OCI-LY7 (cell line): Measurements from ENCODE around the gene DNAI7. TPM values are rescaled to one million over a fixed set of nuclear protein-coding genes. Genes with fewer than 3 reads are reported as not detected.

ENCODE experiments used
- BruUV-seq: library from RNA; stranded (reverse); fragments of 400-500 nt; replicated peaks from 2 replicates; lab custom pipeline; 2021; lab: Mats Ljungman, UMichigan
- CTCF ChIA-PET: fragments of 300-600 bp; sonication (Branson Sonifier 250); formaldehyde crosslinking; loops from one replicate; lab custom pipeline; 2022; ENCODE audit warnings: antibody characterized with exemption; ENCODE audit not compliant: unreplicated experiment; lab: Charles Lee
- POLR2A ChIA-PET: fragments of 300-600 bp; sonication (Branson Sonifier 250); formaldehyde crosslinking; loops from one replicate; lab custom pipeline; 2022; ENCODE audit warnings: antibody characterized with exemption; lab: Charles Lee
- DNase-seq: peaks from one replicate; pipeline ENCODE4 v3.0.0-alpha.2; 2015; ENCODE audit warnings: low spot score
- H2AFZ ChIP-seq: fragments of 200-600 bp; sonication (generic), shearing (Covaris generic); 2 replicates; pipeline ENCODE4 v1.6.1; 2014; ENCODE audit warnings: mild to moderate bottlenecking, antibody characterized with exemption, low read length, moderate library complexity
- H3K27ac ChIP-seq: fragments of 200-600 bp; sonication (generic); 2 replicates; pipeline ENCODE4 v1.5.1; 2014; ENCODE audit warnings: mixed run types, low read depth, mild to moderate bottlenecking, moderate library complexity, low read length, inconsistent platforms; ENCODE audit not compliant: poor library complexity, severe bottlenecking
- H3K36me3 ChIP-seq: fragments of 200-600 bp; sonication (generic); 2 replicates; pipeline ENCODE4 v1.6.1; 2014; ENCODE audit warnings: mild to moderate bottlenecking, antibody characterized with exemption, low read length, moderate library complexity, mixed read lengths; ENCODE audit not compliant: insufficient read depth
- H3K4me1 ChIP-seq: fragments of 200-600 bp; sonication (generic); 2 replicates; pipeline ENCODE4 v1.5.1; 2014; ENCODE audit warnings: mild to moderate bottlenecking, low read length; ENCODE audit not compliant: insufficient read depth, poor library complexity, severe bottlenecking
- H3K4me2 ChIP-seq: fragments of 200-600 bp; sonication (generic); 2 replicates; pipeline ENCODE4 v1.6.1; 2014; ENCODE audit warnings: mild to moderate bottlenecking, low read length
- H3K4me3 ChIP-seq: fragments of 200-600 bp; sonication (generic); 2 replicates; pipeline ENCODE4 v1.5.1; 2014; ENCODE audit warnings: mild to moderate bottlenecking, low read depth, low read length; ENCODE audit not compliant: poor library complexity, severe bottlenecking
- H3K79me2 ChIP-seq: fragments of 200-600 bp; sonication (generic); 2 replicates; pipeline ENCODE4 v1.6.1; 2016; ENCODE audit warnings: low read depth, mild to moderate bottlenecking, low read length, moderate library complexity, mixed read lengths; ENCODE audit not compliant: insufficient read depth
- H3K9me2 ChIP-seq: fragments of 200-600 bp; sonication (generic); 2 replicates; pipeline ENCODE4 v1.6.1; 2016; ENCODE audit warnings: mild to moderate bottlenecking, low read length, mixed read lengths; ENCODE audit not compliant: insufficient read depth
- H3K9me3 ChIP-seq: fragments of 200-600 bp; sonication (generic); 2 replicates; pipeline ENCODE4 v1.6.1; 2014; ENCODE audit warnings: mild to moderate bottlenecking, mixed run types, low read length, mixed read lengths
- H4K20me1 ChIP-seq: fragments of 200-600 bp; sonication (generic); 2 replicates; pipeline ENCODE4 v1.6.1; 2014; ENCODE audit warnings: mild to moderate bottlenecking, antibody characterized with exemption, low read length, moderate library complexity, mixed read lengths; ENCODE audit not compliant: insufficient read depth
- EZH2phosphoT487 ChIP-seq: fragments of 200-600 bp; sonication (generic); IDR thresholded peaks from 2 replicates; pipeline ENCODE4 v1.6.1; 2018; ENCODE audit warnings: low read depth, borderline replicate concordance, mild to moderate bottlenecking, mixed run types, antibody characterized with exemption, low read length, moderate library complexity, mixed read lengths
- intact Hi-C: fragments of 100-400 bp; cut with micrococcal nuclease; formaldehyde crosslinking; loops from one replicate; pipeline ENCODE4 v1.10.0; 2022; ENCODE audit not compliant: unreplicated experiment
- total RNA-seq, 2 experiments: library from RNA; depleted of rRNA in 1 of 2; stranded (reverse); fragments of >200 nt in 1 of 2; shearing (Covaris generic) in 1 of 2; gene quantifications; 2 replicates each; pipeline ENCODE4 v1.2.3, GENCODE V29; 2014 to 2022
- TF ChIP-seq, protein P1 (sequence below): fragments of 200-600 bp; sonication (generic); conservative IDR thresholded peaks from 2 replicates; pipeline ENCODE4 v1.5.1; 2014; ENCODE audit warnings: mild to moderate bottlenecking, antibody characterized with exemption, low read length, moderate library complexity, mixed read lengths

The DNAI7 gene
- total RNA-seq, 2 experiments from 2014 or later = not detected

DNA sequence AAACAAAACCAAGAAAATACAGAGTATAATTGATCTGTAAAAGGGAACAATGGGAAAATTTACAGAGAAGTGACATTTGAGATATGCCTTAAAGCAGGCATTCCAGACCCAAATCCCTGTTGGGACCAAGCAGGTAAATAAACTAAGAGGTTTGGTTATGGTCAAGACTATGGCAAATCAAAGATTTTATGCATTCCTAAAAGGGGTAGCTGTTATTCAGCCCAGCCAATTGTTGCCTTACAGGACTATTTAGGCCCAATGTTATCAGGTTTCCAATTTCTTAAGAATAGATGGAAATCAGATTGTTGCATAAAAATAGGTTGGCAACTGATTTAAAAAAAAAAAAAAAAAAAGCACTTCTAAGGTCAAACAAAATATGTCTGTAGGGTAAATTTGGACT is 5.3 kb downstream of the DNAI7 start:
- intact Hi-C loops = no loop called here
- TF ChIP-seq EZH2phosphoT487 = no peak
- H3K9me3 ChIP-seq = no peaks in the 10 kb centered on the region

DNA sequence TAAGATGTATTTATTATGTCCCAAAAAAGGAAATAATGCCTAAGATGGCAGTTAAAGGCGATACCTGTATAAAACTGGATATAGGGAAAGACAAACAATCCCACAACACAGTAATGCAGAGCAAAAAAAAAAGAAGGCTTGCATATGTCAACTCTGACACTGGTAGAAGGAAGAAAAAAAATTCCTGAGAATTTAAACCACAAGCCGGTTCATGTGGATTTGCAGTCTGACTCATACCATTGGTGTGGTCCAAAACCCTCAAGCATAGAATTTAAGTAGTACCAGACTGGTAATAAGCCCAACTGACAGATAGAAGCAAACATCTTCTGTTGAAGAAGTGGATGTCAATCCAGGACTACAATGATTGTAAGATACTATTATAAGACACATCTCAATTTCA is 7.2 kb downstream of the DNAI7 start:
- BruUV-seq = no TSS peak
- intact Hi-C loops = no loop called here

More for the DNA sequence above, 5.3 kb downstream of the DNAI7 start:
- Histone ChIP-seq H2AFZ (no peak overlapping the region), H3K4me3 (no peak overlapping the region), H3K4me2 (no peak overlapping the region), H3K4me1 (peaks cover 5% of the 10 kb centered on the region), H3K36me3 (no peaks in the 10 kb centered on the region), H3K9me2 (no peaks in the 10 kb centered on the region), H3K27ac (no peak overlapping the region), H3K79me2 (no peaks in the 10 kb centered on the region), H4K20me1 (no peaks in the 10 kb centered on the region)
- POLR2A ChIA-PET = interaction anchor here (0.6 to 0.7 kb wide), 2 partner anchors 66 to 219 kb away, joined by 3 to 7 read pairs; no protein-coding TSS in a partner anchor
- CTCF ChIA-PET = no interaction called here
- BruUV-seq = no TSS peak
- no peak for DNase-seq

DNA sequence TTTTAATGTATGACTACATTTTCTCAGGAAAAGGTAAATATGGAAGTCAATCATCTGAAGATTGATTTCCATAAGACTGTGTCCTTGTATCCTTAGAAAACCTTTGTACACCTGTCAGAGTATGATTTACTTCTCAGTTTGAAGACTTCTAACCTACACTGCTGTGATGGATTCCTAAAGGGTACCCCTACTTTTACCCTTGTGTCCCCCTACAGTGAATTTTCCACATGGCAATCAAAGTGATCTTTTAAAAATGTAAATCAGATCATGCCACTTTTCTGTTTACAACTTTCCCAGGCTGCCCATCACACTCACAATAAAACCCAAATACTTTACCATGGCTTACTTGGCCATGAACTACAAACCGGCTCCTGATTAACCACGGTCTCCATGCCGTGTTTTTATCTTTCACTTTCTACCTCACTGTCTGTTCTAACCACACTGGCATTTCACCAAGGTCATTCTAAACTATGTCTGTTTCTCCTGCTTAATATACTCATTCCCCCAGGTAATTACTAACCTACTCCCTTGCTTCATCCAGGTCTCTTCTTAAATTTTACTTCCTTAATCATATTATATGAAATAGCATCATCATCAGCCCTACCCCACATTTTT is 8.1 kb downstream of the DNAI7 start:
- H3K9me3 ChIP-seq = no peaks in the 10 kb centered on the region
- H3K36me3 ChIP-seq = no peaks in the 10 kb centered on the region
- intact Hi-C loops = no loop called here
- TF ChIP-seq, protein P1, sequence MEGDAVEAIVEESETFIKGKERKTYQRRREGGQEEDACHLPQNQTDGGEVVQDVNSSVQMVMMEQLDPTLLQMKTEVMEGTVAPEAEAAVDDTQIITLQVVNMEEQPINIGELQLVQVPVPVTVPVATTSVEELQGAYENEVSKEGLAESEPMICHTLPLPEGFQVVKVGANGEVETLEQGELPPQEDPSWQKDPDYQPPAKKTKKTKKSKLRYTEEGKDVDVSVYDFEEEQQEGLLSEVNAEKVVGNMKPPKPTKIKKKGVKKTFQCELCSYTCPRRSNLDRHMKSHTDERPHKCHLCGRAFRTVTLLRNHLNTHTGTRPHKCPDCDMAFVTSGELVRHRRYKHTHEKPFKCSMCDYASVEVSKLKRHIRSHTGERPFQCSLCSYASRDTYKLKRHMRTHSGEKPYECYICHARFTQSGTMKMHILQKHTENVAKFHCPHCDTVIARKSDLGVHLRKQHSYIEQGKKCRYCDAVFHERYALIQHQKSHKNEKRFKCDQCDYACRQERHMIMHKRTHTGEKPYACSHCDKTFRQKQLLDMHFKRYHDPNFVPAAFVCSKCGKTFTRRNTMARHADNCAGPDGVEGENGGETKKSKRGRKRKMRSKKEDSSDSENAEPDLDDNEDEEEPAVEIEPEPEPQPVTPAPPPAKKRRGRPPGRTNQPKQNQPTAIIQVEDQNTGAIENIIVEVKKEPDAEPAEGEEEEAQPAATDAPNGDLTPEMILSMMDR = no peak
- TF ChIP-seq EZH2phosphoT487 = no peak
- ChIA-PET CTCF (no interaction called here), POLR2A (no interaction called here)
- no peaks in the 10 kb centered on the region for H3K4me1 ChIP-seq
- H4K20me1 ChIP-seq = no peaks in the 10 kb centered on the region
- H3K79me2 ChIP-seq = no peaks in the 10 kb centered on the region
- no peak for DNase-seq
- no peaks in the 10 kb centered on the region for H3K9me2 ChIP-seq
- H3K4me3 ChIP-seq = no peak overlapping the region
- no peak overlapping the region; the same call in 1 of the 2 replicates for H2AFZ ChIP-seq
- BruUV-seq = no TSS peak
- 0 out of 2 replicates have a peak overlapping the region, but pooled peaks have one; percentile 3 for H3K4me2 ChIP-seq
- no peak overlapping the region for H3K27ac ChIP-seq

More for the DNA sequence above, 7.2 kb downstream of the DNAI7 start:
- no peak overlapping the region for H2AFZ ChIP-seq
- no peaks in the 10 kb centered on the region for H3K9me2 ChIP-seq
- no peaks in the 10 kb centered on the region for H3K9me3 ChIP-seq
- CTCF ChIA-PET = no interaction called here
- POLR2A ChIA-PET = no interaction called here
- no peak overlapping the region for H3K4me3 ChIP-seq
- no peaks in the 10 kb centered on the region for H4K20me1 ChIP-seq
- DNase-seq = no peak
- TF ChIP-seq, protein P1 = no peak
- TF ChIP-seq EZH2phosphoT487 = no peak
- no peak overlapping the region for H3K4me2 ChIP-seq
- no peaks in the 10 kb centered on the region for H3K79me2 ChIP-seq
- no peaks in the 10 kb centered on the region for H3K4me1 ChIP-seq
- no peak overlapping the region for H3K27ac ChIP-seq
- H3K36me3 ChIP-seq = no peaks in the 10 kb centered on the region
